Myometrial cell (primary cell): ENCODE data around the gene NR2F1. TPM values are rescaled to one million over a fixed set of nuclear protein-coding genes. Genes with fewer than 3 reads are reported as not detected.

Experiments
- total RNA-seq: library from RNA; depleted of rRNA; stranded (reverse); fragments of >200 nt; gene quantifications from 2 replicates; pipeline ENCODE4 v1.2.3, GENCODE V29; 2015

The NR2F1 gene
- total RNA-seq, result 92.0 and 98.6 TPM in 2 replicates

DNA sequence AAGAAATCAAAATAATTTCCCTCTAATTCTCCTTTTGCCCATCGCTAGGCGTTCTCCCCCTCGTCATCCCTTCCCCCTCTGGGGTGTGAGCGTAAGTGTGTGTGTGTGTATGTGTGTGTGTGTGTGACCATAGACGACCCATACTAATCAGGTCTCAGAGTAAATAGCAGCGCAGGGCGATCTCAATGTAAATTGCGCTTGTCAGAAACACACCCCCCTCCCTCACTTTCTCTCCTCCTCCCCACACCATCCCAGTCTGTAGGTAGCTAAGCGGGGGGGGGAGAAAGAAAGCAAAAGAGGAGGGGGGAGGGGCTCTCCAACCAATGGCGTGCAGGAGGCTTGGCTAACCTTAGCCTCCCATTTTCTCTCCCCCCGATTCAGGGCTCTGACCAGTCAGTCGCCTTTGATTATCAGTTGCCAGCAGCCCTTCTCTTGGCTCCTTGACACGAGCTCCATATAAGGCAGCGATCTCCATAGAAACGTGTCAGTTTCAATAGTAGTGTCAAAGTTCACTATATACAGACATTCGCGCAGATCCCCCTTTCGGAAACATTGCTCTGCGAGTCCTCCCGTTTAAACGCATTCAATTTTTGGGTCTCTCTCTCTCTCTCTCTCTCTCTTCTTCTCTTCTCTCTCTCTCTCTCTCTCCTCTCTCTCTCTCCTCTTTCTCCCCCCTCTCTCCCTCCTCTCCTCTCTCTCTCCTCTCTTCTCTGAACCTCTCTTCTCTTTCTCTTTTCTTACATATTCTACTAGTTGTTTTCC is at the start of gene NR2F1:
Gene NR2F1 (plus strand): TSS at position 546 of the 762 bp plus-strand sequence. CDS start 1,802 bp downstream, outside the sequence.

GRCh38 chr5:93580927-93581445 is 2.0 kb upstream of the NR2F1 start, which contains the start of gene NR2F1-AS1:
TSS of gene NR2F1-AS1 (minus strand) at chr5:93581219.

Other genes with a start within 250 kb of the NR2F1 start
- 11.2 and 12.1 TPM in 2 replicates for gene NR2F1-AS1, start 2.0 kb upstream of the NR2F1 start, total RNA-seq
- gene POU5F2, start 158.4 kb downstream of the NR2F1 start, total RNA-seq, result under 0.01 TPM in 1 of 2 replicates, not detected in the other